Stimulated activated CD4-positive, alpha-beta T cell treated with anti-CD3 and anti-CD28 coated beads, Interleukin-12 subunit alpha, Interleukin-12 subunit beta, amount 100 ng/mL, for 48 hours (primary cell): Measurements from ENCODE around the gene PDE6H.

Source experiments
- DNase-seq, 3 donors: peaks; one replicate each; pipeline ENCODE4 v3.0.0-alpha.2; 2020; ENCODE audit warnings: low read depth in 2 of 3, low spot score in 1 of 3

The PDE6H gene

DNA sequence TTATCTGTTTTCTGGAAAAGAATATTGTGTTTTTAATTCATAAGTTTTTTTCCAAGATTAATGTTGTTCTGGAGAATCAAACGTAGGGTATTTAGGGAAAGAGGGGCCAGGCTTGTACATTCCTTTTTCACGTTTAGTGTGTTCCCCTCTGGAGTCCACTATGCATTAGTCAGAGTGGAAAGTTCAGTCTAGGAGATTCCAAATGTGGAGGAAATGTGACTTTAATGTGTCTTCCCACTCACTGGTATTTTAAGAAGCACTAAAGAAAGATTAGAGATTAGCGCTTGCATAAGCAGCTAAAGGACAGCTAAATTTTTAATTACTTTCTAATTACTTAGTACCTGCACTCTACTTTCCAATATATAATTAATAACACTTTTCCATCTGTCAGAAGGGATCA lies 4.4 kb upstream of the PDE6H start:
- DNase-seq: no peak

DNA sequence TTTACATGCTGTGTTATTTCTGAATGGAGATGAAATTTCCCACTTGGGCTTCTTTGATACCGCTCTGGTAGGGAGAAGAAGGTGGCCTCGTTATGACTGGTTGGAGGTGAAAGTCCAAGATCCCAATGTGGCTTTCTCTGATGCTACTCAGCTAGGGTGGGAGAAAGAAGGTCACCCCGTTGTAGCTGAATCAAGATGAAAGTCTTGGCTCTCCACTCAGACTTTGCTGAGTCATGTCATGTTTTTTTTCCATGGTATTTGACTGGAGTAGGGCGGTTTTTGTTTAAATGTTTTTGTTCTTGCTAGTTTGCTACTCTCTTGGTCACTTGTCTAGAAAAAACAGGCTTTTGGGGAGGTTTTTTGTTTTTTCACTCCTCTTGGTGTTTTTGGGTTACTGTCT lies 2.4 kb upstream of the PDE6H start:
- DNase-seq: no peak

DNA sequence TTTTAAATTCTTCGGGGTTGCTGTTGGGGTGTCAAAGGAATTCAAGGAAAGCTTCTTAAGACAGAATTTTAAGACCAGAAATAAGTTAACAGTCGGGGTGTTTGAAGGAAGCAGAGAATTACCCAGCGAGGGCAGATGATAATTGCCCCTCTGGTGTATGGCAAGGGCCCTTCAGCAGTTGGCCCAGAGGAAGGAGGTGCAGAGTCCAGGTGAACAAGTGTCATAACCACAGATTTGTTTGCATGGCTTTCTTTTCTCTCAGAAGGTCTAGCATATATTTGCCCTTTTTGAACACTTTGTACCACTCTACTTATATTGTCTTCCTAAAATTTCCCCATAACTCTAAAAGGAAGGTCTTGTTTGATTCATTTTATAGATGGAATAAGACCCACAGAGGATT lies 1.8 kb downstream of the PDE6H start:
- no peak for DNase-seq

DNA sequence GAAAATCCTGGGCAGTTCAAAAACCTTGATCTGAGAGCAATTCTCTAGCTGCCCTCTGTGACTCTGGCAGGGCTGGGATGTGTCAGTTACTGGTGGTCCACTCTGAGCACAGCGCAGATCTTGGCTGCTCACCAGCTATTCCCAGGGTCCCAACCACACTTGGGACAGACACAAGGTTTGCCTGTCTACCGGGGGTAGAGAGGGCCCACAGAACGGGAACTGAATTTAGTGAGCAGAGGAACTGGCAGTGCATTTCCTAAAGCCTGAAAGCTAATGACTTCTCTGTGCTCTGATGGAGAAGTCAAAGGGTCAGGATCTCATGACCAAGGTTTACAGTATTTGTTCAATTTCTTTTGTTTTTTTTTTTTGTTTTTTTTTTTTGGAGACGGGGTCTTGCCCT lies 2.6 kb downstream of the PDE6H start:
- DNase-seq: no peak

DNA sequence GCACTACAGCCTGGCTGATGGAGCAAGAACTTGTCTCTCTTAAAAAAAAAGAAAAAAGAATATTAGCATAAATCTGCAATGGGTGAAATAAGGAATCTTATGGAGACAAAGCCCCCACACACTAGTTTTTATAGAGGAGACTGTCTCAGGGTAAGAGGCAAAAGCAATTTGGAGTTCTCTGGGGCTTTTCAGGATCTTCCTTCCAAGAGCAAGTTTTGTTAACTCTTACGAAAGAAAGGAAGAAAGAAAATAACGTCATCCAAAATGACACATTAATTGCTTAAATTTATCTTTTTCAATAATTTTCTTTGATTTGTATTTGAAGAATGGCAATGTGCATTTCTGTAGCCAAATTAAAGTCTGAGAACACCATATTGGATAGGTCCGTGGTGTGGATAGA lies 3.8 kb downstream of the PDE6H start:
- DNase-seq: no peak

DNA sequence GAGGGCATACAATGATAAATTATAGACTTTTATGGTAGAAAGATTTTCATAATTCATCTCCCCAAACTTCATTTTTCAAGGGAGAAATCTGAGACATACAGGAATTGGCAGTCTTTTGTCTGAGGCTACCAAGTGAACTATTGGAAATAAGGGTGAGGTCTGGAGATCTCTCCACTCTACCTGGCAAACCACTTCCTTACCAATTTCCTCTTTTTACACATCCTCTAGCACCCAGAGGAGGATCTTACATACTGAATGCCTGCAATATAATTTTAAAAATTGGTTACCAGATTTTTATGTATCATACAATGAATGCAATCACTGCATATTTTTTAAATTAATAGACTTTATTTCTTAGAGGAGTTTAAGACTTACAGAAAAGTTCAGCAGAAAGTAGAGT lies 6.6 kb downstream of the PDE6H start:
- no peak for DNase-seq

DNA sequence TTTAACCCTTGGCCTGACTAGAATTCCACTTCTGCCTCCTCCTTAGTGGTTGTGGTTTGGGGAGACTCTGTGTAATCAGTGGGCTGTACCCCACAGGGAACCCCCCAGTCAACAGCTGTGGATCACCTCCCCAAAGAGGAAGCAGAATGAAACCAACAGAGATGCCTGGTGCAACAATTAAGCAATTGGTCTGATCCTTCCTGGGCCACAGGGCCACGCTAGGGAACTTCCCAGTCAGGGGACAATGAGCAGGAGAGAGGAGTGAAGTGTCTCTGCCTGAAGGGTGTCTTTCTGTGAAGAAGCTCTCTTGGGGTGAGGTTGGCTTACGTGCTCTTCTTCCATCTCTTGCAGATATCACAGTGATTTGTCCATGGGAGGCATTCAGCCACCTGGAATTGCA lies 8.2 kb downstream of the PDE6H start:
- DNase-seq: no peak

DNA sequence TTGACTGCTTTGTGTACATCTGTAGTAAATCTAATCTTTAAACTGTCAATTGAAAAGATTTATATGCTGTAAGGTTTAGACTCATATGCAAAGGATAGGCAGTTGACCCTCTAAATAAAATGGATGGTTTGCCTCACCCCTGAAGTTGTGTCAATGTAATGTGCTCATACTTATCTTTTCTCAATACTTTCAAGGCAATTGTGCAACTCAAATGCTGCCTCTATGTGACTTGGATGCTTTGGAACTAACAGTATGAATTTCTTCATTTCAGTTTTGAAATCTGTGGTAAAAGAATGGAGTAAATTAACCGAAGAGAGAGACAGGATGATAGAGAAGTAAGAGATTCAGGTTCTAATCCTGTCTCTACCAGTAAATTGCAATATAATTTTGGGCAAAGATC lies 9.7 kb downstream of the PDE6H start:
- DNase-seq: no peak

DNA sequence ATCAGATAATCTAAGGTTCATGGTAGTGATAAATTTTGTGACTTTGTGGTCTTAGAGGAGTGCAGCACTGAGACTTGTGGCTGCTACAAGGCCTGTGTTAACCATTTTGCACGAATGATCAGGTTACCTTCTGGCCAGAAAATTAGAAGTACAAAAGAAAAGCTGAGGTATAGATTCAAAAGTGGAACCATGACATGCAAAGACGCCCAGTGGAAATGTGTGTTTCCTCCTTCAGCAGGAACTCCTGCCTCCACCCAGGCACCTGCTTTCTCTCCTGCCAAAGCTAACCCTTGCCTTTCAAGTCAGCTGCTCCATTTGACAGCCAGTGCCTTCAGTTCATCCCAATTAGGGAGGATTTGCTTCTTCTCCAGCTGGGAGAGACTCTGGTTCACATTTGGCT lies 10.1 kb downstream of the PDE6H start:
- no peak for DNase-seq

DNA sequence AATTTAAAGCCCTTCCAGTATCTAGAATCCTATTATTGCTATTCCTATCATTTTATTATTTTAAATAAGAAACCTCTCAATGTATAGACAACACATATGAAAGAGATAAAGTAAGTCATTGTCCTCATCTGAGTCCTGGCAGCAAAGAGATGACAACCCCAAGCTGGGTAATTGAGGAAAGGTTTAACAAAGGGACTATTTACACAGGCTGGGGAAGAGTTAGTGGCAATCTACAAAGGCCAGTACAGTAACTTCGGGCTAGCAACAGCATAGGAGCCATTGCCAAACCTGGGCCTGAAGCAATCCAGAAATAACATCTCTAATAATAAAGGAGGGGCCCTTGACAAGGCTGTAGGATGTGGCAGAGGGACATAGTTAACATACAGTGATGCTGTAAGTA lies 11.2 kb downstream of the PDE6H start:
- DNase-seq: no peak

DNA sequence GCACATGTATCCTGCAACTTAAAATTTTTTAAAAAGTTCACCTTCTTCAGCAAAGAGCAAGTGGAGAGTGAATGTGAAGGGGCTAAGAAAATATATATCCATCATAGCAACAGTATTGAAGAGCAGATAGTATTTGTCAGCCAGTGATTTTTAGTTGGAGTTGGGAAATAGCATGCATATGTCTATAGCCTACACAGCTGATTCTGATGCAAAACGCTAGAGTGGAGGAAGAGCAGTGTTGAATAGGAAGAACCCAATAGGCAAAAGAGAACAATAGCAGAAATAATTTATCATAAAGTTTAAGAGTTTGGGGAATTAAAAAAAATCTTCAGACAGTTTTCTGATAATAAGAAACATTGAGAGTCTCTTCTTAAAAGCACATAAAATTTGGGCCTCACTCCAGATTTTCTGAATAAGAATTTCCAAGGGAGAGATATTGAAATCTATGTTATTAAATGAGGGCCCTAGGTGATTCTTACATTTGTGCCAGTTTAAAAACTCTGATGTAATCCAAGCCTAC lies 12.0 kb downstream of the PDE6H start:
- no peak for DNase-seq

DNA sequence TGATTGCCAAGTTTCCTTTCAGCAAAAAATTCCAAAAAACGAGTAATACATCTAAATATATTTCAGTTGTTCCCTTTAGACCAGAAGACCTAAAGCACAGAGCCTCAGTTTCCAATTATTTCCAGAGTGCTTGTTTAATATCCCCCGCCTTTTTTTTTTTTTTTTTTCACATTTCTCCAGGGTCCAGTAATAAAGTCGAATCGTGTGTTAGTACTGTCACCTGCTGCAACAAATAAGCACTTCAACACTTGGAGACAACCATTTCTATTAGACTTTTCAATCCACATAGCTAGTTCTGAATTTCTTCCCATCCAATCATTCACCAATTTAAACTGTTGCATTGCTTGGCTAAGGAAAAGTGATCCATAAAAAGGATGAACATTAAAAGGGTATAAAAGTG lies 13.6 kb downstream of the PDE6H start:
- DNase-seq: no peak

DNA sequence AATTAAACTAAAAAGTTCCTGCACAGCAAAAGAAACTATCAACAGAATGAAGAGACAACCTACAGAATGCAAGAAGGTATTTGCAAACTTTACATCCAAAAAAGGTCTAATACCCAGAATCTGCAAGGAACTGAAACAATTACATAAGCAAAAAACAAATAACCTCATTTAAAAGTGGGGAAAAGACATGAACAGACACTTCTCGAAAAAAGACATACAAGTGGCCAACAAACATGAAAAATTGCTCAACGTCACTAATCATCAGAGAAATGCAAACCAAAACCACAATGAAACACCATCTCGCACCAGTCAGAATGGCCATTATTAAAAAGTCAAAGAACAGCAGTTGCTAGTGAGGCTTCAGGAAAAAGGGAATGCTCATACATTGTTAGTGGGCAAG lies 15.2 kb downstream of the PDE6H start:
- no peak for DNase-seq

DNA sequence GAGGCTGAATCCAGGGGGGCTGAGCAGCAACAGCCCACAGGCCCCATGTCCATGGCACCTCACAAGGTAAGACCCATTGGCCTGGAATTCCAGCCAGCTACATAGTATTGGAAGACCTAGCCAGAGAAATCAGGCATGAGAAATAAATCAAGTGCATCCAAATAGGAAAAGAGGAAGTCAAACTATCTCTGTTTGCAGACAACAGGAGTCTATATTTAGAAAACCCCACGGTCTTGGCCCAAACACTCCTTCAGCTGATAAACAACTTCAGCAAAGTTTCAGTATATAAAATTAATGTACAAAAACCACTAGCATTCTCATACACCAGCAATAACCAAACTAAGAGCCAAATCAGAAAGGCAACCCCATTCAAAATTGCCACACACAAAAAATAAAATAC lies 16.9 kb downstream of the PDE6H start:
- no peak for DNase-seq

DNA sequence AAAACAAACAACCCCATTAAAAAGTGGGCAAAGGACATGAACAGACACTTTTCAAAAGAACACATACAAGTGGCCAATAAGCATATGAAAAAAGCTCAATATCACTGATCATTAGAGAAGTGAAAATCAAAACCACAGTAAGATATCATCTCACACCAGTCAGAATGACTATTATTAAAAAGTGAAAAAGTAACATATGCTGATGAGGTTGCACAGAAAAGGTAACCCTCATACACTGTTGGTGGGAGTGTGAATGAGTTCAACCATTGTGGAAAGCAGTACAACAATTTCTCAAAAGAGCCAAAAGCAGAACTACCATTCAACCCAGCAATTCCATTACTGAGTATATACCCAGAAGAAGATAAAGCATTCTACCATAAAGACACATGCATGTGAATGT lies 18.2 kb downstream of the PDE6H start:
- DNase-seq: no peak

DNA sequence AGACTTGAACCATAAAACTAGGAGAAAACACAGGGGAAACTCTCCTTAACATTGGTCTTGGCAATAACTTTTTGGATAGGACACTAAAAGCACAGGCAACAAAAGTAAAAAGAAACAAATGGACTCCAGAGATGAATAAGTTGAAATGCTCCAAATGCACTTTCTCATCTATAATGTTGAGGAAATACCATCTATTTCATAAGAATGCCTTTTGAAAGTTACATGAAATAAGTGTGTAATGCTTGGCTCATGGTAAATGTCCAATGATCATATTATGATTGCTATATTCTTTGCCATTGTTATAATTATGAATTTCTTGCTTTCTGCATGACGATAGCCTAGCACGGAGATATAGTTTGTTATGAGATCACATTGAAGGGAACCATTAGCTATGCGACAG lies 19.8 kb downstream of the PDE6H start:
- DNase-seq: no peak

DNA sequence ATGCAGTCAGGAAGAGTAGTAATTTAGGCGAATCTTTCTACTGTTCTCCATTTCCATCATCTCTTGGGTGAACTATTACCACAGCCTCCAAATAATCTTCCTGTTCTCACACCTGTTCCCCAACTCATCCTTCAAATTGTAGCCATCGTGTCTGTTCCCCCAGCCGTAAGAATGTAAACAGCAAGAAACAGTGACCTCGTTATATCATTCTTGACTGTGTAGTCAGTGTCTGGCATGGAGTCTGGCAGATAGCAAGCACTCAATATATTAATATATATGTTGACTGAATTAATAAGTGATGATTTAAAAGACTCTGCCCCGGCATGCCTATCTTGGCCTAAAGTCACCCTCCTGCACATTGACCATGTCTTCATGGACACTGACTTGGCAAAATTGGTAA lies 20.3 kb downstream of the PDE6H start:
- no peak for DNase-seq

DNA sequence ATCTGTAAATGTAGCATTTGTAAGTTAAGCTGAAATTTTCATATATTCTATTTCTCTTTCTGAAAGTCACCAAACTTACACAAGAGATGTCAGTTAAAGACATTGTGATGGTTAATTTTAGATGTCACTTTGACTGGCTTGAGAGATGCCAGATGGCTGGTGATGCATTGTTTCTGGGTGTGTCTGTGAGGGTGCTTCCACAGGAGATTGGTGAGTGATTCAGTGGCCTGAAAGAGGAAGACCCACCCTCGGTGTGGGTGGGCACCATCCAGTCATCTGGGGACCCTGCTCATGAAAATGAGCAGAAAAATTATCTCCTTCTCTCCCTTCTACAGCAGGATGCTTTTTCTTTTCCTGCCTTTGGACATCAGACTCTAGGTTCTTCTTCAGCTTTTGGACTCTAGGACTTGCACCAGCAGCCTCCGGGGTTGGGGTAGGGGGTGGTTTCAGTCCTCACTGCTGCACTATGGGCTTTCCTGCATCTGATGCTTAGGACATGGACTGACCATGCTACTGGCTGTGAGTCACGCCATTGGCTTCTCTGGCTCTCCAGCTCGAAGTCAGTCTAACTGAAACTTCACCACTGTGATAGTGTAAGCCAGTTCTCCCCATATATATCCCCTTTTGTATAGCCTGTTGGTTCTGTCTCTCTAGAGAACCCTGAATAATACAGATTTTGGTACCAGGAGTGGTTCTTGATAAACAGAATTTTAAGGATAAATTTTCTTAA lies 20.9 kb downstream of the PDE6H start:
- no peak for DNase-seq

DNA sequence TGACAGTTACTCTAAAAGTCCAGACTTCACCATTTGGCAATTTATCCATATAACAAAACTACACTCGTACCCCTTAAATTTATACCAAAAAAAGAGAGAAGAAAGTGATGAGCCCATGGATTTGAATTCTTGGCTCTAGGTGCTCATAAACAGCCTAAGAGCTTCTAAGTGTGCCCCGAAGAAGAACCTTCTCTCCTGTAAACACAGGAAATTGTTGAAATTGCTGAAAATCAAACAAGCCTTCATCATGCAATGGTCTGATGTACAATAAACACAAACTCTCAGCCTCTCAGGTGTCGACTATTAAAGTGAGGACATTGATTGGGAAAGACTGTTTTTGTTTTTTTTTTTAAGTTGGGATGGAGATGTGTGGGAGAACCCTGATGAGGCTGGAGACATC lies 21.8 kb downstream of the PDE6H start:
- no peak for DNase-seq

DNA sequence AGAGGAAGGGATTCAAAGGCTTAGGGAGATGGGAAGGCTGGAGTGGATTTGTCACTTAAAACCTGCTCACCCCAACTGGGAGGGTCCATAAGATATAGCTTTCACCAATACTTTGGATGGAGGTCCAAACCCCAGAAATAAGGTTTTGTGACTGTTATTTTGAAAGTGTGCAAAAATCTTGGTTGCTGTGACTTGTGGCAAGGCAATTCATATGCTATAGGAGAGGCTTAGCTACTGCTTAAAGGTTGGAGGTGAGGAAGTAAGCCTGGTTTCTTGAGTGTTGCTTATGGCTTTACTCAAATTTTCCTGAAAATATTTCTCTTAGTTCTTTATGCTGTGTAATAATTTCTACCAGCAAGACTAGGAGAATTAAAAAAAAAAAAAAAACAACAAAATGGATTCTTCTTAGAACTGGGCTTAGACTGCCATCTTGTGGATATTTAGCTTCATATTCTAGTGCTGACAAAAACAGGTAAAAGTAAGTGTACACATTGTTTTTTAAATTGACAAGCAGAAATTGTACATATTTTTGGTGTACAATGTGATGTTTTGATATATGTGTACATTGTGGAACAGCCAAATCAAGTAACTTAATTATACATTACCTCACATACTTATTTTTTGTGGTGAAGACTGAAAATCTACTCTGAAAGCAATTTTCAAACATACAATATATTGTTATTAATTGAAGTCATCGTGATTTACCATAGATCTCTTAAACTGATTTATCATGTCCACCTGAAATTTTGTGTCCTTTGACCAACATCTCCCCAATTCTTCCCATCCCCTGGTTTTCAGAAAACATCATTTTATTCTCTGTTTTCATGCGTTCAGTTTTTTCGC lies 23.0 kb downstream of the PDE6H start:
- no peak for DNase-seq

DNA sequence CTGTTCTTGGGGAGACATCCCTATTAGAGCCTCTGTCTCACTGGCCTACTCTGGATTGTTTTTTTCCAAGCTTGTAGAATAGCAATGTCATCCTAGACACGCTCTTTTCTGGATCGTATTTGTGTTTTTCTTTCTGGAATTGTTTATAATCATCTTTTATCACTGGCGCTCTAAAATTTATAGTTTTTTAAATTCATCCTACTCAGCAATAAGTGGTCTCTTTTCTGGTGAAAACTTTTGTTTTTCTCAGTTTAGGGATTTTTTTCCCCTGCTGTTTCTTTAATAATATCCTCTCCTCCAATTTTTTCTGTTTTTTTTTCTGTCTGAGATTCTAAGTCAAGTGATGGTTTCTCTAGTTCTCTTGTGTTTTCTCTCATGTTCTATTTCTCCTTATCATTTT lies 25.2 kb downstream of the PDE6H start:
- no peak for DNase-seq

DNA sequence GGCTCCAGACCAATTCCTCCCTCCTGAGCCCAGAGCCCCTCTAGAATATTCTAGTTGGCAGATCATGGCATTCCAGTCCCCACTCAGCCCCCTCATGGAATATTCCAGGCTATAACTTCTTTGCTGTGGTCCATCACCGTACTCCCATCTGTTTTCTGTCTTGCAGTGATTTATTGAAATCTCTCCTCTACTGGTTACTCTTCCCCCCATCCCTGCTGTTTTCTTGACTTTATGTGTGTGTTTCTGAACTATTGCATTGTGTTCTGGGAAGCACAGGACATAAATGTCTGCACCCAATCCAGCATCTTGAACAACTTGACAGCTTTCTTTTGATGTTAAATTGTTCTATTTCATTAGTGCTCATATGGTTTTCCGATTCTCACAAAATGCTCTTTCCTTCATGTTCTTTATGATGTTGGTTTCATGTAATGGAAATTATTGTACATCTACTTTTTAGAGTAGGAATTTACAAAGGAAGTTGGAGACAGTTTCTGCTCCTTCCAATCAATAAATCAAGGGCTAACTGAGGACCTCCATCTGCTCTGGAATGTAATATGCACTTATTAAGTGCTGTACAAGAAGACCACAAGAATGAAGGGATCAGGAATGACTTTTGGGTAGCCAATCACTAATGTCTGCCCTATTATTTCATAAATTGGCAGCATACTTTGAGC lies 26.3 kb downstream of the PDE6H start:
- no peak for DNase-seq
